NCI-H82 (cell line): Measurements from ENCODE around the gene SLC5A8.
"Not testable (repeated sequence)": the region's sequence is repeated elsewhere in the genome, so short reads cannot be mapped to it uniquely, and the experiment has no call there.

Experiments
- DNase-seq: peaks from one replicate; lab custom pipeline; 2025; lab: John Stamatoyannopoulos, UW

SLC5A8 gene

DNA sequence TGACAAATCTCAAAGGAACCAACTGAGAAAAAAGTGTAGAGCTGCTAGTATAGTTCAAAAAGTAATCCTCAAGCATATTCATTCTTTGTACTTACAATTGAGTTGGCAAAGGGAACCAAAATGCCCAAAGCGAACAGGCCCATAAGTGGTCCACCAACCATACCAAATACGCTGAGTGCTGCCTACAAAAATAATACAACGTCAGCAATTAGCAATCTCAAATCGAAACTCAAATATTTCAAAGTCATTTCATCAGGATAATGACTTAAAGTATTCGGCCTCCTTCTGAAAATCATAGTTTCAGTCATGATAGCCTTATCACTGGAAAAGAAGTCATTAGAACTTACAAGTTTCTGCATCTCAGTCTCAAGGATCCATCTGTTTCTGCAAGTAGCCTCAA, 42.0 kb downstream of the SLC5A8 start:
- DNase-seq, result no peak

DNA sequence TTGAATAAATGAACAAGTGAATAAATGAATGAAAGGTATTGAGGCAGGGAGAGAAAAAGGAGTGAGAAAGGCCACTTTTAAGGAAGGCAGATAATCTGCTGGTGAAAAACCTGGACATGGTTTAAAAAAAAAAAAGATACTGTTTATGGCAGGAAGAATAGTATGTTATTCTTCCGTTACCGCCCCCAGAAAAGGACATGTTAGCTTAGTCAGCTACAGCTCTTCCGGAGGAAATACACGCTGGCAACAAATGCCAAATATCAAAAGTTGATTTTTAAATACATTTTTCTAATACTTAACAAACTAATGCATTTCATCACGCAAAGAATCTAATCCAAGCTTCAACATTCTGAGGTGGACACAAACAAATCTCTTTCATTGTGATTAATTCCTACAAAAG, 43.2 kb downstream of the SLC5A8 start:
- no peak for DNase-seq

DNA sequence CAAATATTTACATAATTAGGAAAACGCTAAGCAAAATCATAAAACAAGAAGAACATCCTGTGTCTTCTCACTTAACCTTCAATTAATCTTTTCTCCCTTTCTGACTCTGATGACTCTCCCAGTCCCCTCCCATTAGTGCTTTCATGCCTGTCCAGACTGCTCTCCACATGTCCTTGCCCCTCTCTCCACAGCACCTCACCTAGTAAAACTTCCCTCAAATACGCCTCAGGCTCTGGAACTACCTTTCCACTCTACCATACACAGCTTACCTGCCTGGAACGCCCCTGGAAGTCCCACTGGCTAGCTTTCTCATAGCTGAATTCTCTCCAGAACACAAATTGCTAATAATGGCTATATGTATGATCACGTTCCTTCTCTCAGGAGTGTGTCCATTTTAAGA, 44.7 kb downstream of the SLC5A8 start:
- DNase-seq, result no peak

DNA sequence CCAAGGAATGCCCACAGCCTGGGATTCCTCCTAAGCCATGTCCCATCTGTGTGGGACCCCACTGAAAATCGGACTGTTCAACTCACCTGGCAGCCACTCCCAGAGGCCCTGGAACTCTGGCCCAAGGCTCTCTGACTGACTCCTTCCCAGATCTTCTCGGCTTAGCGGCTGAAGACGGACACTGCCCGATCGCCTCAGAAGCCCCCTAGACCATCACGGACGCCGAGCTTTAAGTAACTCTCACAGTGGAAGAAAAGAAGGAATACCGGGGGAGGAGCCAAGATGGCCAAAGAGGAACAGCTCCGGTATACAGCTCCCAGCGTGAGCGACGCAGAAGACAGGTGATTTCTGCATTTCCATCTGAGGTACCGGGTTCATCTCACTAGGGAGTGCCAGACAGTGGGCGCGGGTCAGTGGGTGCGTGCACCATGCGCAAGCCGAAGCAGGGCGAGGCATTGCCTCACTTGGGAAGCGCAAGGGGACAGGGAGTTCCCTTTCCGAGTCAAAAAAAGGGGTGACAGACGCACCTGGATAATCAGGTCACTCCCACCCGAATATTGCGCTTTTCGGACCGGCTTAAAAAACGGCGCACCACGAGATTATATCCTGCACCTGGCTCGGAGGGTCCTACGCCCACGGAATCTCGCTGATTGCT, 64.1 kb downstream of the SLC5A8 start:
- DNase-seq, result not testable (repeated sequence)

DNA sequence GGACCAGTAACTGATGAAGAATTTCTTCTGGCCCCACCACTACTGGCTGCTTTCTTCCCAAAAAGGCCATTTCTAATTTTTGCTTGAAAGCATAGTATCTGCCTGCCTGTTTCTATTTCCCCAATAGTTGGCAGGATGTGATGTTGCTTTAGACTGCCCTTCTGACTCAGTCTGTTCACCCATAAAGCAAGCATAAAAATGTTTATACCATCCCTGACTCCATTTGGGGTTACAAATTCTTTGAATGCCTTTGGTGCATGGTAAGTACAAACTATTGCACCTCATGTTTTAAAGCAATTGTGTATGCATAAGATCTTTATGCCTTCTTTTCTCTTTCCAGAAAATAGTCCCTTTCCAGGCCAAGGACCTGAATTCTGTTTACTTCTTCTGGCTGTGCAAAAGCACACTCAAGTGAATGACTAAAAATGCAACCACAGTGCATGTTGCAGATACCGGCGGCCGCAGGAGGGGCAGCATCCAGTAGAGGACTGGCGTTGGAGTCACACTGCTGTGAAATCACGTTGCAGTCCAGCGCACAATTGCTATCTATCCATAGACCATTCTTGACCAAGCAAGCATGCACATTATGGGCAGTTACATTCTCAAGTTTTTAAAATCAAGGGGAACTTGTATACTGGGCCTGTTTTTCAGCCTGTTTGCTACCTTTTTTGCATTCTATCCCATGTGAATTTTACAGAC, 82.4 kb downstream of the SLC5A8 start:
- DNase-seq, result no peak

DNA sequence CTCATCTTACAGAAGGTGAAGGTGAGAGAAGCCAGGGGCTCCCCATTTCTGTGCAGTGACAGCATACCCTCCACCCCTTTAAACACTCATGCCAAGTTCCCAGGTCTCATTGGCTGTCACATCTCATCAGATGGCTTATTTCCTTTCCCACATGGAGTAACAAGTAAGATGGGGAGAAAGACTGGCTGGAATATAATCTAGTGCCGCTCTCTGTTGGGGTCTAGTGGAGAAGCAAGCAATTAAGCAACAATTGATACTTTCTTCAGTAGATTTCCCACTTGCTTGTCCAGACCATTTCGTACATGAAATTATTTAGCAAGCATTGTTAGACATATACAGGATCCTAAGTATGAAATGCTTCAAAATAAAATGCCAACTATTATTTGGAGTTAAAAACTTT, 92.2 kb downstream of the SLC5A8 start:
- no peak for DNase-seq

DNA sequence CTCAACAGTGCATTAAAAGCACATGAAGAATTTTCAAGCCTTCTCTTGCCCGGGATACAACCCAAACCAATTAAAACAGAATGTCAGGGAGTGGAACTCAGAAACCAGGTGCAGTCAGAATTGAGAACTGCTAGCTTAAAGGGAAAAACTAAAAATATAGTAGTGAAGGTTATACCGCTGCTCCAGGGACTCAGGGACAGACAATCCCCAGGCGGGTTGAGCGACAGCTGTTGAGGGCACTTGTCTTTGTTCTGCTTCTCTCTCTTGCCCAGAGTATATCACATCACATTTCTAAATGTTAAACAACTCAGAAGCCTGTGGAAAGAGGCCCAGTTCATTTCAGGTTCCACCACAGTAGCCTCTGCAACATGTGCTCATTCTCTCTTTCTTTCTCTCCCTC, 93.1 kb downstream of the SLC5A8 start:
- no peak for DNase-seq

DNA sequence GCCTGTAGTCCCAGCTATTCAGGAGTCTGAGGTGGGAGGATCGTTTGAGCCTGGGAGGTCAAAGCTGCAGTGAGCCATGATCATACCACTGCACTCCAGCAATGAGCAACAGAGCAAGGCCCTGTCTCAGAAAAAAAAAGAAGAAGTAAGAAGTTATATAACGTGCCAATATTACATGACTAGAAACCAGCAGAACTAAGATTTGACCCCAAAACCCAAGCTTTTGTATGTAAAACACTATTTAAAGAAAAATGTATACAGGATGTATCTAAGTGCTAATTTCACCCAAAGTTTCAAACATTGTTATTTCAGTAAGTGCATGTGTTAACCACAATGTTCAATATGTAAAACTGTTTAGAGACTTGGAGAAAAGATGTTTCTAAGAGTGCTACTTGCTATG, 94.7 kb downstream of the SLC5A8 start:
- no peak for DNase-seq

DNA sequence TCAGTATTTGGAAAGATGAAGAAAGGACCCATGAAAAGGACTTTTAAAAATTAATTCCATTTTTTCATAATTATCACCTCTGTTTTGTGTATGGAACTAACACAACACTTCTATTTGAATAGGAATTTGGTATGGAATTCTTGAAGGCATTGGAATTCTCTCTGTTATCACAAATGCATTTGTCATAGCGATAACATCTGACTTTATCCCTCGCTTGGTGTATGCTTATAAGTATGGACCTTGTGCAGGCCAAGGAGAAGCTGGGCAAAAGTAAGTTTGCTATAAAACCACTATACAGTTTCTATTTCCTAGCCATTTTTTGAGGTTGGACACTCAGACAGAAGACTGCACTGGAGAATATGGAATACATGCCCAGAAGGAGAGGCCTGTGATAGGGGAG, 98.6 kb downstream of the SLC5A8 start:
- DNase-seq, result no peak

DNA sequence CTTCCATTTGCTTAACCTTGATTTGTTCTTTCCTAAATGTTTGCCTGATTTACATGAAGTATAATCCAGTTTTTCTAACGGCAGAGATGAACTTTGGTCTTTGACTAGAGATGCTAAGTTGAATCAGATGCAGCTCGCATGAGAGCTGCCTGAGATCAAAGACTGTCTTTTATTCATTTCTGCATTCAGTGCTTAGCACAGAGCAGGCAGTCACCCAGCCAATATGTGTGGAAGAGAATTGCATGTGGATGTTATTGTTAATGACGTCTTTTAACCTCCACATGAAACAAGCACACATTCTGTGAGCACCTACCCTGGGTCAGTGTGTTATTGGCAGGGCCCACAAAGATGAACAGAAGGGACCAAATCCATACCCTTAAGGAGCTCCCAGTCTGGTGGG, 99.2 kb downstream of the SLC5A8 start:
- DNase-seq, result no peak

DNA sequence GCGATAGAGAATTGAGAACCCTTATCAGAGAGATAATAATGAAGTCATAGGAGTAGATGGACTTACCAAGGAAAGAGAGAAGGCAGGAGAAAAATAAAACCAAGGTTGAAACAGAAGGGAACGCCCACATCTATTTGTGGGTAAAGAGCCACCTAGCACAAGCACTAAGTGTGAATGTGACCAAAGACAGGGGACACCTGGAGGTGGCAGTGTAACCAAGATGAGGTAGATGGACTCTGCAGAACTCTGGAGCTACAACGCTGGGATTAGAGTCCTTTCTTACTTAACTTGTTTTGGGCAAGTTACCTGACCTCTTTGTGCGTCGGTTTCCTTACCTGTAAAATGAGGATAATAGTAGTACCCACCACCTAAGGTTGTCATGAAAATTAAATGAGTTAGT, 101.9 kb downstream of the SLC5A8 start:
- DNase-seq, result peak; percentile 30

DNA sequence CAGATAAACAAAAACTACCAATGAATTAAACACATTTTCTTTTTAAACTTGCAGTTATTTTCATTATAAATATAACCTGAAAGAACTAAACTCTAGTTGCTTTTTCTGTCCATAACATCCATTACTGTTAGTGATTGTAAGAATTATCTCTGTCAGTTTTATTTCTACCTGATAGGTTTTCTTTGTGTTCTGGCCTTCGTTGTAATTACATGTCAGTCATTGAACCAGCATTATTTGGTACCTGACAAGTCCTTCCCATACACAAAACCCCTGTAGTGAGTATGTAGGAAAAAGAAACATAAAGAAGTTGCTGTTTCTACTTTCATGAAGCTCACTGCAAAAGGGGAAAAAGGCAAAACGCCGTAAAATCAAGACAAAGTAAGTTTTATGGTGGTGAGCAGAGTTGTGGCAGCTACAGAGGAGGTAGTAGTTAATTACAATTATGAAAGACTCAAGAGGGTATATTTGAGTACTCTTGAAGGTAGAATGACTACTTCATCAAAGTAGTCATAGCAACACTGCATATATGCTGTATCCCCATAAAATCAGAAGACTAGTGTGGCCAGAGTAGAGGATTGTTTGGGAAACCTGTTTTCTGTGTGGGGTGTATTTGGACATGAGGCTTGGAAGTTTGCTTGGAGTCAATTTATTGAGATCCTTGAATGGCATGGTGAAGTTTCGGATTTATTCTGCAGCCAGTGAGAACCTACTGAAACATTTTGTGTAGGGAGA, 102.8 kb downstream of the SLC5A8 start:
- no peak for DNase-seq
